ENCODE results near the gene XCL1.
A peak's percentile ranks its signal among the peaks of the same experiment; 100 is the strongest.

Gene XCL1

GRCh38 chr1:168601051-168601450 is 24.6 kb downstream of the XCL1 start:
- DNase-seq (ENCODE audit: insufficient read length, low spot score) = no peak

GRCh38 chr1:168603501-168604110 is 27.2 kb downstream of the XCL1 start:
- peak; percentile 51 for DNase-seq (ENCODE audit: insufficient read length, low spot score)
- peak; percentile 57 for FAIRE-seq

More at GRCh38 chr1:168601051-168601450, 24.6 kb downstream of the XCL1 start:
- FAIRE-seq = no peak

GRCh38 chr1:168605443-168605842 is 29.0 kb downstream of the XCL1 start:
- DNase-seq (ENCODE audit: insufficient read length, low spot score) = no peak
- no peak for FAIRE-seq

GRCh38 chr1:168606096-168606495 is 29.7 kb downstream of the XCL1 start:
- FAIRE-seq (no peak), DNase-seq (ENCODE audit: insufficient read length, low spot score) (no peak)

GRCh38 chr1:168607872-168608428 is 31.5 kb downstream of the XCL1 start:
- no peak for FAIRE-seq
- no peak for DNase-seq (ENCODE audit: insufficient read length, low spot score)

- DNase-seq (ENCODE audit: insufficient read length, low spot score) (no peak), FAIRE-seq (no peak)
Measured at GRCh38 chr1:168608796-168609715, 32.7 kb downstream of the XCL1 start.

- no peak for DNase-seq (ENCODE audit: insufficient read length, low spot score)
- FAIRE-seq = no peak
Measured at GRCh38 chr1:168609741-168610510, 33.5 kb downstream of the XCL1 start.

GRCh38 chr1:168613038-168613451 is 36.6 kb downstream of the XCL1 start:
- no peak for FAIRE-seq

GRCh38 chr1:168613691-168614231 is 37.4 kb downstream of the XCL1 start:
- DNase-seq (ENCODE audit: insufficient read length, low spot score) (no peak), FAIRE-seq (no peak)

More at GRCh38 chr1:168613038-168613451, 36.6 kb downstream of the XCL1 start:
- no peak for DNase-seq (ENCODE audit: insufficient read length, low spot score)

GRCh38 chr1:168614235-168614634 is 37.8 kb downstream of the XCL1 start:
- FAIRE-seq (no peak), DNase-seq (ENCODE audit: insufficient read length, low spot score) (no peak)

- DNase-seq (ENCODE audit: insufficient read length, low spot score) (no peak), FAIRE-seq (no peak)
Measured at GRCh38 chr1:168615965-168616364, 39.6 kb downstream of the XCL1 start.

GRCh38 chr1:168617974-168618750 is 41.8 kb downstream of the XCL1 start:
- DNase-seq (ENCODE audit: insufficient read length, low spot score) (no peak), FAIRE-seq (no peak)

- no peak for DNase-seq (ENCODE audit: insufficient read length, low spot score)
- no peak for FAIRE-seq
Measured at GRCh38 chr1:168618886-168619285, 42.5 kb downstream of the XCL1 start.

GRCh38 chr1:168621356-168621755 is 45.0 kb downstream of the XCL1 start:
- no peak for FAIRE-seq
- DNase-seq (ENCODE audit: insufficient read length, low spot score) = no peak

GRCh38 chr1:168623003-168623828 is 46.8 kb downstream of the XCL1 start:
- peak; percentile 16 for FAIRE-seq

GRCh38 chr1:168623831-168624230 is 47.4 kb downstream of the XCL1 start:
- no peak for FAIRE-seq

More at GRCh38 chr1:168623003-168623828, 46.8 kb downstream of the XCL1 start:
- no peak for DNase-seq (ENCODE audit: insufficient read length, low spot score)

GRCh38 chr1:168626326-168626725 is 49.9 kb downstream of the XCL1 start:
- FAIRE-seq (no peak), DNase-seq (ENCODE audit: insufficient read length, low spot score) (no peak)

More at GRCh38 chr1:168623831-168624230, 47.4 kb downstream of the XCL1 start:
- DNase-seq (ENCODE audit: insufficient read length, low spot score) = no peak

GRCh38 chr1:168627370-168627769 is 51.0 kb downstream of the XCL1 start:
- FAIRE-seq = no peak

GRCh38 chr1:168628807-168629206 is 52.4 kb downstream of the XCL1 start:
- FAIRE-seq (no peak), DNase-seq (ENCODE audit: insufficient read length, low spot score) (no peak)

More at GRCh38 chr1:168627370-168627769, 51.0 kb downstream of the XCL1 start:
- DNase-seq (ENCODE audit: insufficient read length, low spot score) = no peak

Measured in HTR-8/SVneo (cell line).